ENCODE data around the gene IPCEF1. TPM values are rescaled to one million over a fixed set of nuclear protein-coding genes. Genes with fewer than 3 reads are reported as not detected.

IPCEF1 gene
- total and polyA plus RNA-seq, 2 donors (not counting 3 experiments of a cell fraction or from before 2014, with no cell fraction given) = 0.01 to 0.51 TPM

DNA sequence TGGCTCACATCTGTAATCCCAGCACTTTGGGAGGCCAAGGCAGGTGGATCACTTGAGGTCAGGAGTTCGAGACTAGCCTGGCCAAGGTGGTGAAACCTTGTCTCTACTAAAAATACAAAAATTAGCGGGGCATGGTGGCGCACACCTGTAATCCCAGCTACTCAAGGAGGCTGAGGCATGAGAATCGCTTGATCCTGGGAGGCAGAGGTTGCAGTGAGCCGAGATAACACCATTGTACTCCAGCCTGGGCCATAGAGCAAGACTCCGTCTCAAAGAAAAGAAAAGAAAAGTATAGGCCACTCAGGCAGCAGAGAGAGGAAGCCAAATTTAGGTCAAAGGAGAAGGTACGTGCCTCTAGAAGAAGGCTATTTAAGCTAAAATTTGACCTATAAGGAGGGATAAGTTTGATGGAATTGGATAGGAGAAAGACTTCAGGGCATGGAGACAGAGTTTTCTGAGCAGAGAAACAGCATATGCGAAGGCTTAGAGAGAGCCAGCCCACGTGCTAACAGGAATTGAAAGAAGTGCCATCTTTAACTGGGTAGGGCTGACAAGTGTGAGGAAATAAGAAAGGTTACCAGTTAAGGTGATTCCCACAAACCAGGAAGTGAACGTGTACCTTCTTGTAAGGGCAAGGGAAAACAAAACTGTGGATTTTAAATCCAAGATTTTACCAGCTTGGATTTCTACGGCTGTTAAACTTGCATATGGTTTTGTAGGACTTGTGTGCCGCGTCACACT lies 113.8 kb downstream of the IPCEF1 start:
- no peaks in the 10 kb centered on the region for H3K9me1 ChIP-seq (replicated peaks; ENCODE audit: control insufficient read depth, extremely low read depth, insufficient read depth, low read length)
- H3K9me3 ChIP-seq (replicated peaks; ENCODE audit: control insufficient read depth, insufficient read depth, low read length) = no peaks in the 10 kb centered on the region
- POLR2A ChIA-PET = no interaction called here
- H3K27me3 ChIP-seq (ENCODE audit: control insufficient read depth in 2 of 2, insufficient read depth in 2 of 2, low read length in 2 of 2) = peaks cover 0 to 3% of the 10 kb centered on the region in 2 experiments
- dilution Hi-C loops (cut with MboI; ENCODE audit: extremely low pct_ligation_motif_present, low sequenced_read_pairs) (no loop called here), intact Hi-C loops (cut with micrococcal nuclease) (no loop called here)
- FAIRE-seq = no peak
- no peak for DNase-seq (ENCODE audit: low read depth, low spot score)
- no peaks in the 10 kb centered on the region for H4K20me1 ChIP-seq (replicated peaks; ENCODE audit: control insufficient read depth, extremely low read depth, insufficient read depth, low read length)
- TF ChIP-seq GATA2 (IDR thresholded peaks at IDR 0.05; ENCODE audit: insufficient read depth, insufficient read length, low read depth, low read length) (no peak), MYC (IDR thresholded peaks at IDR 0.05; ENCODE audit: low read depth, low read length) (no peak), EZH2 (IDR thresholded peaks at IDR 0.05; ENCODE audit: borderline replicate concordance, low read depth, low read length, severe bottlenecking) (no peak), POLR2AphosphoS5 (IDR thresholded peaks at IDR 0.05; ENCODE audit: insufficient read depth, low read depth, low read length) (no peak), JUN (IDR thresholded peaks at IDR 0.05; ENCODE audit: borderline replicate concordance, insufficient read depth, insufficient read length, low read depth) (no peak), FOS (IDR thresholded peaks at IDR 0.05; ENCODE audit: borderline replicate concordance, insufficient read depth, low read length) (no peak), POLR2A (IDR thresholded peaks at IDR 0.05; ENCODE audit: low read depth, low read length) (no peak)
- TF ChIP-seq, protein P1, sequence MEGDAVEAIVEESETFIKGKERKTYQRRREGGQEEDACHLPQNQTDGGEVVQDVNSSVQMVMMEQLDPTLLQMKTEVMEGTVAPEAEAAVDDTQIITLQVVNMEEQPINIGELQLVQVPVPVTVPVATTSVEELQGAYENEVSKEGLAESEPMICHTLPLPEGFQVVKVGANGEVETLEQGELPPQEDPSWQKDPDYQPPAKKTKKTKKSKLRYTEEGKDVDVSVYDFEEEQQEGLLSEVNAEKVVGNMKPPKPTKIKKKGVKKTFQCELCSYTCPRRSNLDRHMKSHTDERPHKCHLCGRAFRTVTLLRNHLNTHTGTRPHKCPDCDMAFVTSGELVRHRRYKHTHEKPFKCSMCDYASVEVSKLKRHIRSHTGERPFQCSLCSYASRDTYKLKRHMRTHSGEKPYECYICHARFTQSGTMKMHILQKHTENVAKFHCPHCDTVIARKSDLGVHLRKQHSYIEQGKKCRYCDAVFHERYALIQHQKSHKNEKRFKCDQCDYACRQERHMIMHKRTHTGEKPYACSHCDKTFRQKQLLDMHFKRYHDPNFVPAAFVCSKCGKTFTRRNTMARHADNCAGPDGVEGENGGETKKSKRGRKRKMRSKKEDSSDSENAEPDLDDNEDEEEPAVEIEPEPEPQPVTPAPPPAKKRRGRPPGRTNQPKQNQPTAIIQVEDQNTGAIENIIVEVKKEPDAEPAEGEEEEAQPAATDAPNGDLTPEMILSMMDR (IDR thresholded peaks at IDR 0.05; ENCODE audit: extremely low read depth in 1 of 2, insufficient read depth in 1 of 2, low read depth in 1 of 2, low read length in 2 of 2) = no peak
- TF ChIP-seq, protein P2, sequence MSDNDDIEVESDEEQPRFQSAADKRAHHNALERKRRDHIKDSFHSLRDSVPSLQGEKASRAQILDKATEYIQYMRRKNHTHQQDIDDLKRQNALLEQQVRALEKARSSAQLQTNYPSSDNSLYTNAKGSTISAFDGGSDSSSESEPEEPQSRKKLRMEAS (IDR thresholded peaks at IDR 0.05; ENCODE audit: insufficient read depth, insufficient read length) = no peak
- CTCF ChIA-PET = interaction anchor here (1.4 kb wide), 1 partner anchor 35 kb away, joined by 6 read pairs; no protein-coding TSS in a partner anchor
- no peak overlapping the region for H3K4me3 ChIP-seq (replicated peaks in 1 of 3; ENCODE audit: insufficient read depth in 1 of 3, low read depth in 1 of 3, low read length in 3 of 3)
- no peaks in the 10 kb centered on the region for H3K36me3 ChIP-seq (ENCODE audit: control insufficient read depth in 2 of 2, extremely low read depth in 1 of 2, insufficient read depth in 2 of 2, low read length in 2 of 2)
- H3K27ac ChIP-seq (ENCODE audit: insufficient read depth, low read depth, low read length) = no peak overlapping the region
- no peak overlapping the region for H2AFZ ChIP-seq (ENCODE audit: low read depth, low read length)
- no TSS peak for BruUV-seq (replicated peaks)
- no peaks in the 10 kb centered on the region for H3K79me2 ChIP-seq (ENCODE audit: control insufficient read depth, insufficient read depth, low read length)
- H3K4me2 ChIP-seq (ENCODE audit: insufficient read depth, low read length) = no peak overlapping the region
- H3K9ac ChIP-seq (replicated peaks; ENCODE audit: extremely low read depth, insufficient read depth, low read length) = no peak overlapping the region
- H3K4me1 ChIP-seq (ENCODE audit: control insufficient read depth, extremely low read depth, insufficient read depth, low read length) = no peaks in the 10 kb centered on the region
